Measurements from ENCODE around the gene ATP13A2.

Gene ATP13A2

GRCh38 chr1:16971341-16972188, 40.2 kb downstream of the ATP13A2 start:
- peak; percentile 46 to 72 for DNase-seq (ENCODE audit: low read depth in 2 of 2)
- no peak overlapping the region for H3K4me3 ChIP-seq (replicated peaks in 1 of 2; ENCODE audit: low read depth in 2 of 2, low read length in 2 of 2)
- TF ChIP-seq, protein P1, sequence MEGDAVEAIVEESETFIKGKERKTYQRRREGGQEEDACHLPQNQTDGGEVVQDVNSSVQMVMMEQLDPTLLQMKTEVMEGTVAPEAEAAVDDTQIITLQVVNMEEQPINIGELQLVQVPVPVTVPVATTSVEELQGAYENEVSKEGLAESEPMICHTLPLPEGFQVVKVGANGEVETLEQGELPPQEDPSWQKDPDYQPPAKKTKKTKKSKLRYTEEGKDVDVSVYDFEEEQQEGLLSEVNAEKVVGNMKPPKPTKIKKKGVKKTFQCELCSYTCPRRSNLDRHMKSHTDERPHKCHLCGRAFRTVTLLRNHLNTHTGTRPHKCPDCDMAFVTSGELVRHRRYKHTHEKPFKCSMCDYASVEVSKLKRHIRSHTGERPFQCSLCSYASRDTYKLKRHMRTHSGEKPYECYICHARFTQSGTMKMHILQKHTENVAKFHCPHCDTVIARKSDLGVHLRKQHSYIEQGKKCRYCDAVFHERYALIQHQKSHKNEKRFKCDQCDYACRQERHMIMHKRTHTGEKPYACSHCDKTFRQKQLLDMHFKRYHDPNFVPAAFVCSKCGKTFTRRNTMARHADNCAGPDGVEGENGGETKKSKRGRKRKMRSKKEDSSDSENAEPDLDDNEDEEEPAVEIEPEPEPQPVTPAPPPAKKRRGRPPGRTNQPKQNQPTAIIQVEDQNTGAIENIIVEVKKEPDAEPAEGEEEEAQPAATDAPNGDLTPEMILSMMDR (IDR thresholded peaks at IDR 0.05; ENCODE audit: low read depth, low read length), result no peak

GRCh38 chr1:16970132-16970910, 41.4 kb downstream of the ATP13A2 start:
- no peak for DNase-seq (ENCODE audit: low read depth in 2 of 2)
- no peak overlapping the region for H3K4me3 ChIP-seq (replicated peaks in 1 of 2; ENCODE audit: low read depth in 2 of 2, low read length in 2 of 2)
- TF ChIP-seq, protein P1 (IDR thresholded peaks at IDR 0.05; ENCODE audit: low read depth, low read length), result no peak

- TF ChIP-seq, protein P1 (IDR thresholded peaks at IDR 0.05; ENCODE audit: low read depth, low read length), result no peak
- DNase-seq (ENCODE audit: low read depth in 2 of 2), result no peak
- no peak overlapping the region for H3K4me3 ChIP-seq (replicated peaks in 1 of 2; ENCODE audit: low read depth in 2 of 2, low read length in 2 of 2)
Observed at GRCh38 chr1:16969651-16970050, 42.1 kb downstream of the ATP13A2 start.

DNA sequence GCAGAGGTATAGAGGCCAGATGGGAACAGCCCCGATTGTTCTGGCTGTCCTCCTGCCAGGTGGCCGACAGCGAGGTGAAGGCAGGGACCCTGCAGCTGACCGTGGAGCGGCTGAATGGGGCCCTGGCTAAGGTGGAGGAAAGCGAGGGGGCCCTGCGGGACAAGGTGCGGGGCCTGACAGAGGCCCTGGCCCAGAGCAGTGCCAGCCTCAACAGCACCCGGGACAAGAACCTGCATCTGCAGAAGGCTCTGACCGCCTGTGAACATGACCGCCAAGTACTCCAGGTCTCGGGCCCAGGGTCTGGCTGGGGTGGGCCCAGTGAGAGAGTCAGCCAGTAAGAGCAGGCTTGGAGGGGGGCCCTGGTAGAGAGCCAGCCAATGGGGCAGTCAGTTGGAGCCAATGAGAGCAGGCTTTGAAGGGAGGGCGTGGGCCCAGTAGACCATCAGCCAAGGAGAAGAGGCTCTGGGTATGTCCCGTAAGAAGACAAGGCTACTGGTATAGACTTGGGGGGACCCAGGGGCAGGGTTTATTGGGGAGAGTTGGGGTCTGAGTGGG, 42.6 kb downstream of the ATP13A2 start:
- H3K4me3 ChIP-seq (replicated peaks in 1 of 2; ENCODE audit: low read depth in 2 of 2, low read length in 2 of 2), result no peak overlapping the region
- no peak for DNase-seq (ENCODE audit: low read depth in 2 of 2)
- TF ChIP-seq, protein P1 (IDR thresholded peaks at IDR 0.05; ENCODE audit: low read depth, low read length), result no peak

DNA sequence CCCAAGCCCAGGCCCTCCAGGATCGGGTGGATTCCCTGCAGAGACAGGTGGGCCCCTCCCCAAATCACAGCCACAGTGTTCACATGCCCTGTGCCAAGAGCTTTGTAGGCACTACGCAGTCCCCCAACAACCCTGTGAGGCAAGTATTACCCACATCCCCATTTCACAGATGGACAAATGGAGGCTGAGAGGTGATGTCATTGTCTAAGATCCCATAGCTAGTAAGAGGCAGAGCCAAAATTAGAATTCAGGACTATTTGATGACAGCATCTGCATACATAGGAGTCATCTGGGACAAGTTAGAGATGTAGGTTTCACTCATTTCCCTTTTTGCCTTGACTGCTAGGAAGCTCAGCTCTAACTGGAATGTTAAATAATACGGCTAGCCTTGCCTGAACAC, 43.4 kb downstream of the ATP13A2 start:
- no peak for DNase-seq (ENCODE audit: low read depth in 2 of 2)
- TF ChIP-seq, protein P1 (IDR thresholded peaks at IDR 0.05; ENCODE audit: low read depth, low read length), result no peak
- no peak overlapping the region for H3K4me3 ChIP-seq (replicated peaks in 1 of 2; ENCODE audit: low read depth in 2 of 2, low read length in 2 of 2)

GRCh38 chr1:16967962-16968361, 43.8 kb downstream of the ATP13A2 start:
- H3K4me3 ChIP-seq (replicated peaks in 1 of 2; ENCODE audit: low read depth in 2 of 2, low read length in 2 of 2), result no peak overlapping the region
- DNase-seq (ENCODE audit: low read depth in 2 of 2), result no peak
- TF ChIP-seq, protein P1 (IDR thresholded peaks at IDR 0.05; ENCODE audit: low read depth, low read length), result no peak

Data from cardiac fibroblast (primary cell).